ENCODE results near the gene DMC1.
"Not testable (repeated sequence)": the region's sequence is repeated elsewhere in the genome, so short reads cannot be mapped to it uniquely, and the experiment has no call there.

Gene DMC1

GRCh38 chr22:38471237-38471636, 98.7 kb downstream of the DMC1 start:
- no peaks in the 10 kb centered on the region for H3K79me2 ChIP-seq (ENCODE audit: low read length)
- H3K4me2 ChIP-seq (ENCODE audit: low read length) = no peak overlapping the region
- peaks cover 10% of the 10 kb centered on the region for H3K27me3 ChIP-seq (ENCODE audit: low read depth, low read length)
- no peaks in the 10 kb centered on the region for H3K9me3 ChIP-seq (ENCODE audit: insufficient read depth, low read length)
- no peaks in the 10 kb centered on the region for H3K36me3 ChIP-seq (replicated peaks; ENCODE audit: low read depth, low read length)
- H3K9ac ChIP-seq (ENCODE audit: low read length) = no peak overlapping the region
- H4K20me1 ChIP-seq (ENCODE audit: insufficient read depth, low read length) = no peaks in the 10 kb centered on the region
- no peak overlapping the region for H3K4me3 ChIP-seq (ENCODE audit: low read length)
- H2AFZ ChIP-seq (ENCODE audit: low read depth, low read length) = no peak overlapping the region
- no peak overlapping the region for H3K27ac ChIP-seq (ENCODE audit: low read length)
- TF ChIP-seq EZH2phosphoT487 (IDR thresholded peaks at IDR 0.05; ENCODE audit: low read depth) = no peak
- no peak for TF ChIP-seq CTCF (IDR thresholded peaks at IDR 0.05; ENCODE audit: low read depth, low read length)
- H3K4me1 ChIP-seq (ENCODE audit: low read length) = no peaks in the 10 kb centered on the region

DNA sequence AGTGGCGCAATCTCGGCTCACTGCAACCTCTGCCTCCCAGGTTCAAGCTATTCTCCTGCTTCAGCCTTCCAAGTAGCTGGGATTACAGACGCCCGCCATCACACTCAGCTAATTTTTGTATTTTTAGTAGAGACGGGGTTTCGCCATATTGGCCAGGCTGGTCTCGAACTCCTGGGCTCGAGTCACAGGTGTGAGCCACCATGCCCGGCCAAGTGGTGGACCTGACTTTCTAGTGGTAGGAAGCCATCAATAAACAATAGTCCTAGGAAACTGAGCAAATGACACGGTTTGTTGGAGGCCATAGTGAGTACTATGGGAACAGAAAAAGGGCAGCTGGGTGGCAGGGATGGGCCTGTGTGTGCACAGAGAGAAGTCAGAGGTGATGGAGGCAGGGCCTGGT, 99.8 kb downstream of the DMC1 start:
- H3K36me3 ChIP-seq (replicated peaks; ENCODE audit: low read depth, low read length); H3K4me3 ChIP-seq (ENCODE audit: low read length); H3K27ac ChIP-seq (ENCODE audit: low read length); H3K9ac ChIP-seq (ENCODE audit: low read length); H3K79me2 ChIP-seq (ENCODE audit: low read length); H2AFZ ChIP-seq (ENCODE audit: low read depth, low read length); H4K20me1 ChIP-seq (ENCODE audit: insufficient read depth, low read length); H3K9me3 ChIP-seq (ENCODE audit: insufficient read depth, low read length); H3K4me2 ChIP-seq (ENCODE audit: low read length); H3K4me1 ChIP-seq (ENCODE audit: low read length): not testable (repeated sequence)
- H3K27me3 ChIP-seq (ENCODE audit: low read depth, low read length) = peaks cover 10% of the 10 kb centered on the region

- no peak overlapping the region for H3K4me2 ChIP-seq (ENCODE audit: low read length)
Observed at GRCh38 chr22:38469306-38469781, 100.6 kb downstream of the DMC1 start.

More at GRCh38 chr22:38469306-38469781, 100.6 kb downstream of the DMC1 start:
- Histone ChIP-seq H3K9me3 (ENCODE audit: insufficient read depth, low read length) (no peaks in the 10 kb centered on the region), H2AFZ (ENCODE audit: low read depth, low read length) (no peak overlapping the region), H3K27me3 (ENCODE audit: low read depth, low read length) (peaks cover 10% of the 10 kb centered on the region), H3K4me3 (ENCODE audit: low read length) (no peak overlapping the region), H3K79me2 (ENCODE audit: low read length) (no peaks in the 10 kb centered on the region), H3K36me3 (replicated peaks; ENCODE audit: low read depth, low read length) (no peaks in the 10 kb centered on the region), H3K9ac (ENCODE audit: low read length) (no peak overlapping the region), H3K27ac (ENCODE audit: low read length) (no peak overlapping the region), H3K4me1 (ENCODE audit: low read length) (no peaks in the 10 kb centered on the region), H4K20me1 (ENCODE audit: insufficient read depth, low read length) (no peaks in the 10 kb centered on the region)
- TF ChIP-seq CTCF (IDR thresholded peaks at IDR 0.05; ENCODE audit: low read depth, low read length) (no peak), EZH2phosphoT487 (IDR thresholded peaks at IDR 0.05; ENCODE audit: low read depth) (no peak)
